Measurements from ENCODE around the gene PIM3. TPM values are rescaled to one million over a fixed set of nuclear protein-coding genes. Genes with fewer than 3 reads are reported as not detected.

PIM3 gene
- total RNA-seq, 1 experiment from 2014 or later = 58.2 TPM

- Histone ChIP-seq H3K9me3 (ENCODE audit: control insufficient read depth, insufficient read depth, low read depth, low read length) (no peaks in the 10 kb centered on the region), H3K4me3 (ENCODE audit: low read depth in 2 of 2, low read length in 2 of 2) (no peak overlapping the region), H3K36me3 (ENCODE audit: control insufficient read depth, insufficient read depth, low read length) (no peaks in the 10 kb centered on the region), H3K27me3 (ENCODE audit: control insufficient read depth, insufficient read depth, low read length) (no peaks in the 10 kb centered on the region), H3K27ac (ENCODE audit: low read length) (no peak overlapping the region), H3K4me1 (ENCODE audit: control insufficient read depth, insufficient read depth, low read length) (peaks cover 11% of the 10 kb centered on the region; the same call in 1 of the 2 replicates)
- ChIA-PET POLR2A (no interaction called here), CTCF (no interaction called here)
- DNase-seq (ENCODE audit: low read depth, low spot score) (no peak), ATAC-seq (no peak)
- intact Hi-C loops (cut with micrococcal nuclease; ENCODE audit: unreplicated experiment) (loop anchor here (5.0 kb wide), 1 partner anchor 100 kb away; no protein-coding TSS in a partner anchor), in situ Hi-C loops (cut with HindIII; ENCODE audit: low pct_unique_long_range_greater_than_20kb, low sequenced_read_pairs) (no loop called here)
- TF ChIP-seq TCF7L2 (IDR thresholded peaks at IDR 0.05; ENCODE audit: low read depth, low read length) = no peak
- TF ChIP-seq SIN3A (IDR thresholded peaks at IDR 0.05; ENCODE audit: borderline replicate concordance, insufficient read depth, low read depth, low read length) = no peak
- no peak for TF ChIP-seq REST (IDR thresholded peaks at IDR 0.05; ENCODE audit: insufficient read depth in 1 of 2, low read depth in 2 of 2, low read length in 1 of 2)
- no peak for TF ChIP-seq POLR2AphosphoS5 (IDR thresholded peaks at IDR 0.05; ENCODE audit: low read depth, low read length)
- no TSS peak for BruUV-seq (replicated peaks)
Measured at GRCh38 chr22:49926916-49927315, 33.7 kb upstream of the PIM3 start.

GRCh38 chr22:49927483-49928184 is 32.9 kb upstream of the PIM3 start:
- no peak for ATAC-seq
- Histone ChIP-seq H3K27me3 (ENCODE audit: control insufficient read depth, insufficient read depth, low read length) (no peaks in the 10 kb centered on the region), H3K27ac (ENCODE audit: low read length) (no peak overlapping the region), H3K9me3 (ENCODE audit: control insufficient read depth, insufficient read depth, low read depth, low read length) (no peaks in the 10 kb centered on the region), H3K4me3 (ENCODE audit: low read depth in 2 of 2, low read length in 2 of 2) (no peak overlapping the region), H3K4me1 (ENCODE audit: control insufficient read depth, insufficient read depth, low read length) (peaks cover 11% of the 10 kb centered on the region; the same call in 1 of the 2 replicates), H3K36me3 (ENCODE audit: control insufficient read depth, insufficient read depth, low read length) (no peaks in the 10 kb centered on the region)
- TF ChIP-seq TCF7L2 (IDR thresholded peaks at IDR 0.05; ENCODE audit: low read depth, low read length) (no peak), CTCF (IDR thresholded peaks at IDR 0.05) (no peak), SIN3A (IDR thresholded peaks at IDR 0.05; ENCODE audit: borderline replicate concordance, insufficient read depth, low read depth, low read length) (no peak), REST (IDR thresholded peaks at IDR 0.05; ENCODE audit: insufficient read depth in 1 of 2, low read depth in 2 of 2, low read length in 1 of 2) (no peak), POLR2AphosphoS5 (IDR thresholded peaks at IDR 0.05; ENCODE audit: low read depth, low read length) (no peak)
- ChIA-PET POLR2A (no interaction called here), CTCF (no interaction called here)
- in situ Hi-C loops (cut with HindIII; ENCODE audit: low pct_unique_long_range_greater_than_20kb, low sequenced_read_pairs) (no loop called here), intact Hi-C loops (cut with micrococcal nuclease; ENCODE audit: unreplicated experiment) (loop anchor here (5.0 kb wide), 1 partner anchor 100 kb away; no protein-coding TSS in a partner anchor)
- DNase-seq (ENCODE audit: low read depth, low spot score) = no peak
- BruUV-seq (replicated peaks) = no TSS peak
